DMS53 treated with DMSO at 0.1 percent for 48 hours (cell line): ENCODE measurements around the gene EXOC4.
A peak's percentile ranks its signal among the peaks of the same experiment; 100 is the strongest.

ENCODE experiments used
- DNase-seq: peaks from one replicate; lab custom pipeline; 2025; ENCODE audit not compliant: unreplicated experiment; lab: John Stamatoyannopoulos, UW

Gene EXOC4

DNA sequence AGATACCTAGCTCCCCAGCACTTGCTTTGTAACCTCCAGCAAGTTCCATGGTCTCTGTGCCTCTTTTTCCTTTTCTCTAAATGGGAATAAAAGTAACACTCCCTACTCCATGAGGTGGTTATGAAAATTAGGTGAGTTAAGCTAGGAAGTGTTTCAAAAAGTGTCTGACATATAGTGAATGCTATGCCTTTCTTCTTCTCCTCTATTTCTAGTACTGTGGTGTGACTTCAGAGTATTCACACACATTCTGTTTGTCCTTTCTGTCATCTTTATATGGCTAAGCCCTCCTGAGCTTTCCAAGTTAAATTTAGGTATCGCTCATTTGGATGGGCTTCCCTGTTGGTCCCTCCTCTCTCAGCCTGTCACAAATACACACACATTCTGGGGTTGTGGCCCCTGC is 229.7 kb downstream of the EXOC4 start:
- no peak for DNase-seq

DNA sequence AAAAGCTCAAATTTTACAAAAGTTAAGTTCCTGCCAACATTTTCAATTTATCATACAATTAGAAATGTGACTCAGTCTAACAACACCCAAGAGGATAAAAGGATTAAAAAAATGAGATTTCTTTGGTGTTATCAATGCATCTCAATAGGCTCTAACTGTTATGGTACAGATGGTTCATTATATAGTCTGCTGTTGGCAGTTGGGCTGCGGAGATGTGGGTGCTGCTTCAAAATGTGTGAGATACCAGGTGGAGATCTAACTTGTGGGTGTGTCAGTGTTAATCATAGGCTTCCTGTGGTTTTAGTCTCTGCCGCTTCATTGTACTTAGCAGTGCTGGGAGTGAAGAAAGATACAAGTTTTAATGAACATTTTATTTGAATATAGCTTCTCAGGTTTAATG is 231.2 kb downstream of the EXOC4 start:
- no peak for DNase-seq

DNA sequence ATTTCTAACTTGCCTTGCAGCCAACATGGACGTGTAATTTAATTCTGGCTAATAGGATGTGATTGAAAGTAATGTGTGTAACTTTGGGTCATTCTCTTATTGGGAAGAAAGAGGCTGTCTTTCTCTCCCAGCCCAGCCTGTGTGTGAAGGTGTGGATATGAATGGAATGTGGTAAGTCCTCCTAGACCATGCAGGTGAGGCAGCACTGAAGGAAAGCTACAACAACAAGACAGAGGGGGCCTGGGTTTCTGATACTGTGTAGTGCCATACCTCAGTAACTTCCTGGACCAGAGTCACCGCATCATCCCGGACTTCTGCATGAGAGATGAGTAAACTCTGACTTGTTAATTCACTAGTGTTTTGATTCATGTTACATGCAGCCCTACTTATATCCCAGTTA is 237.0 kb downstream of the EXOC4 start:
- DNase-seq, result no peak

DNA sequence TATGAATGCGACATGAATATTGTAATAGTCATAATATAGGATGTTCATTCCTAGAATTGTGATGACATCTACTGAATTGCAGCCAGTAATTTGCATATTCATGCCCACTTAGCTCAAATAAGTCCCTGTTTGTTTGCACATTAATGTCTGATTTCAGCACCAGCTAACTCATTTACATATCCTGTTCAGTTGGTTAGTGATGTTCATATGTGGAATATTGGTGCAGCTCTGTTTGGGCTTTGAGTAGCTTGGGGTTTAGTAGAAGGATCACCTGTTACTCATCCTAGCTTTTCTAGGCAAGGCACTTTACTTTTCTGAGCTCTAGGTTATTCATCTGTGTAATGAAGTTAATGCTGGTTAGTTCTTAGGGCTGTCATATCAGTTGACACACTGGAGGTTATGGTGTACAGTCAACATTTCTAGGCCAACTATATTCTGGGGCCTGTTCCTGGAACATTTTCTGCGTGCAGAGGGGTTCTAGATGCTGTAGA is 238.4 kb downstream of the EXOC4 start:
- DNase-seq, result no peak

DNA sequence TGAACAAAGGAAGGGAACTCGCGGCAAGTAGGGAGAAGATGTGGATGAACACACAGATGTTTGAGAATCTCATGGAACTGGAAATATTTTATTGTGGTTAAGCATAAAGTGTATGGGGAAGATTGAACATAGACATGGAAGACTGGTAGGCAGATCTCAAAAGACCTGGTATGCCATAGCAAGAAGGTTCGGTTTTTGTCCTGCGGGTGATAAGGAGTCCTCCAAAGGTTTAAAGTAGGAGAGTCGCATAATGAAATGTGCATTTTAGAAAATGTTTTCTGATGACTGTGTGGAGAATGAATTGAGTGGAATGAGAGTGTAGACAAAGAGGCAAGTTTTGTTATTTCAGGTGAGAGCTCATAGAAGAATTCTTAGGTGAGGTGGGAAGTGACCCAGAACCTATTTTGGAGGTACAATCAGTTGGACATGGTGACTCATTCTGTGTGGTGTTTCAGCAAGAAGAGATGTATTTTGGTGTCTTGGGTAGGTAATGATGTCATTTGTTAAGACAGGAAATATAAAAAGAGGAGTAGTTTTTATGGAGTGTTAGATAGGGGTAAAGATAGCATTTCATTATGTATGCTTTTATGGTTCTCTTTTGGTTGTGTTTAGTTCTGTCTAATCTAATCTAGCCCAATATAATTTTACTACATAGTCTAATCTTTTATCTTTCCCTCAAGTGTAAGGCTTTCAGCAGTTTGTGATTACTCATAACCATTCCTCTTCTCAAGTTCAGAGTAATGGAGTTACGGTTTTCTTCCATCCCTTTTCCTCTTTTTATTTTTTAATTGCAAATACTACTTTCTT is 239.2 kb downstream of the EXOC4 start:
- DNase-seq, result no peak

DNA sequence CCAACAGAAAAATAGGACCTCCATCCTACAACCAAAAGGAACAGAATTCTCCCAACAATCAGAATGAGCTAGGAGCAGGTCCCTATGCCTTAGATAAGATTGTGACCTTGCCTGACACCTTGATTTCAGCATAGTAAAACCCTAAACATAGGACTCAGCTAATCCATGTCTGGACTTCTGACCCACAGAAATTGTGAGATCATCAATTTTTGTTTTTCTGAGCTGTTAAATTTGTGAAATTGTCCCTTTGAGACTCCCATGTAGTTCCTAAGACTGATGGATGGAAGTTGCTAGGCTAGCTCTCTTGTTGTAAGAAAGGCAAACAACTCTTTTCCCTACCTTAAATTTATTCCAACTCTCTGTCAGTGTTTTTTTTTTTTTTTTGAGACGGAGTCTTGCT is 244.2 kb downstream of the EXOC4 start:
- DNase-seq, result no peak

DNA sequence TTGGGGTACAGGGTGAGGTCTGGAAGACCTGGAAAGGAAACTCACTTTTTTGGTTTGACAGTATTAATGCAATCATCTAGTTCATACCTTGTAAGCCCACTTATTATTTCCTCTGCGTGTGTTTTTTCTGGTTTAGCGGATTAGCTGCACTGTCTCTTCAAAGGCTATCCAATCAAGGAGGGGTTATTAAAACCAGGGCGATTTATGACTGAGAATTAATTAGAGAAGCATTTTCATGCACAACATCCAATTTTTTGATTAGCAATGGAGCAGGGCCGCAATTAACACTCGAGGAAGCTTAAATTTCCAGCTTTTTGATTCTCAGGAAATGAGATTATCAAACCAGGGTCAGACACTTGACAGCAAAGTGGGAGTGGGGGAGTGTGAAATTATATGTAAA is 248.9 kb downstream of the EXOC4 start:
- no peak for DNase-seq

DNA sequence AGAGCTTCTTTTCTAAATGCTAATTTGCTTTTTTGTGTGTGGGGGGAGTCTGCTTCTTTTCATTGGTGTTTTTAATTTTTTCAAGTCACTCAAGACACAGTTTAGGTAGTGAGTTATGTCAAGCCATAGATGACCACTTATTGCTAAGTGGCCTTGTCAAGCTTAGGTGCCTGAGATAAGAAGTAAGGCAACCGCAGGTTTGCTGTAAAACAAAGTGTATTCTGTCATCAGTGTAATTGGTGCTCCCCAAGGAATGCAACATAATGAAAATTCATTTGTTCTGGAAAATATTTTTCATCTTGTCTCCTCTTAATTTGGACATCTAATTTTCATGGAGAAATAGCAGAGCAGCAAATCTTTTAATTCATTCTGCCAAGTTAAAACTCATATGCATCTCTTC is 249.6 kb downstream of the EXOC4 start:
- DNase-seq, result no peak

DNA sequence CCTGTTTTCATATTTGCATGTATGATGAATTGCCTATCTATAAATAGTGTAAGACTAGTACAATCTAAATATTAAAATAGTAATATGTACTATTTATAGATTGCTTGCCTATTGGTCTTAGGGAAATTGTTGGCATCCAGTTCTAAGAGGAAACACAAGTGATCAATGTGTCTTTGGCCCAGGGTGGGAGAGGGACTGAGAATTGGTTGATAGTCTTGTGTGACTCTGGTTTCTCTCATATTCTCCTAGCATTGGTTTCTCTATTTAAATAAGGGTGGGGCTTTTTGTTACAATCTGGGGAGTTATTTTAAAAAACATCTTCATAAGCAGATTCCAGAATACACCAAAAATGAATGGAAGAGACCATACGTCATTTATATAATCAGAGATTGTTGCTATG is 250.1 kb downstream of the EXOC4 start:
- DNase-seq, result no peak

DNA sequence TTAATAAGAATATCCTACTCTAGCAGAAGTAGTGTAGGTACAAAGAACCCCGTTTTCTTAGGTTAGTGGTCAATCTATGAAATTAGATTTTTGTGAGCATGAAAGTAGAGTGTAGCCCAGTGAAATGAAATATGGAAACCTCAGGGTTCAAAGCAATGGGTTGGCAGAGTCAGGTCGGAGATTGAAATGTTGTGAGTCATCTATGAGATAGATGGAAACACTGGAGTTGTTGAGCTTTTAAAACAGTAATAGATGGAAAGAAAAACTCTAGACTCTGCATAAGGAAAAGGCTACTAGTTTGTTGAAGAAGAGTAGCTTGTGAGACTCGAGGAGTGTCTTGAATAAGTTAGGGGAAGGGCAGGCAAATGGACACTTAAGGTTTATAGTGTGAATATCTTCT is 251.9 kb downstream of the EXOC4 start:
- no peak for DNase-seq

DNA sequence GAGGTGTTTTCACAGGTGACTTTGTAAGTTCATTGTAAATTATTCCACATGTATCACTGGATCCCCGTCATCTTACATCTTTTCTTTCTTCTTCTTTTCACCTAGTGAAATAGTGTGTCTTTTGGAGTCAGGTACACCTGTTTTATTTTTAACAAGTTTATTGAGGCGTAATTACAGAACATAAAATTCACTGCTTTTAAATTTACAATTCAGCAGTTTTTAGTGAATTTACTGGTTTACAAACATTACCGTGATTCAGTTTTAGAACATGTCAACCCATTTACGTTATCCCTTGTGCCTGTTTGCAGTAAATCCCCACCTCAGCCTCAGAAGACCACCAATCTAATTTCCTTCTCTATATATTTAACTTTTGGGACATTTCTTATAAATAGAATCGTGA is 256.9 kb downstream of the EXOC4 start:
- DNase-seq, result no peak

DNA sequence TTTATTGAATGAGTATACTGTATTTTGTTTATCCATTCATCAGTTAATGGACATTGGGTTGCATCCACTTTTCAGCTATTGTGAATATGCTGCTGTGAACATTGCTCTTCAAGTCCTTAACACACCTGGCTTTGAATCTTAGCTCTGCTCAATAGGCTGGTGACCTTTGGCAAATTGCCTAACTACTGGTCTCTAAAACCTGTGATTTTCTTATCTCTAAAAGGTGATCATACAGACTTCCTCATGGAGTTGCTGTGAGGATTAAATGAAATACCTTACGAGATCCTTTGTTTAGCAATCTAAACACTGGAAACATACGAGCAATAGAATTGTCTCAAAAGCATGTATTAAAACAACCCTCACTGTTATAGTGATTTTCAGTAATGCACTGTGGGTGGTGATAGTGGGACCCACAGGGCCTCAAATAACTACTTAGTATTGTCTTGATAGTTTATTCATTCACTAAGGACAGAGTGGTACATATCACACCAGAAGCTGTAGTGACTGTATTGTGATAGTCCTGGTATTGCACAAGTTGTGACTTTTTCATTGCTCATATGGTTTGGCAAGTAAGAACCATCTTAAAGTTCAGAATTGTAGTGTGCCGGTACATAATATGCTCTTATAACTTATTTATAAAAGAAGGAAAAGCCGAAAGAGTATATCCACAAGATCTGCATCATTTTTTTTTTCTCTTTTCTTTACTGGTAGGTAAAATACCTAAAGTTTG is 257.6 kb downstream of the EXOC4 start:
- no peak for DNase-seq

DNA sequence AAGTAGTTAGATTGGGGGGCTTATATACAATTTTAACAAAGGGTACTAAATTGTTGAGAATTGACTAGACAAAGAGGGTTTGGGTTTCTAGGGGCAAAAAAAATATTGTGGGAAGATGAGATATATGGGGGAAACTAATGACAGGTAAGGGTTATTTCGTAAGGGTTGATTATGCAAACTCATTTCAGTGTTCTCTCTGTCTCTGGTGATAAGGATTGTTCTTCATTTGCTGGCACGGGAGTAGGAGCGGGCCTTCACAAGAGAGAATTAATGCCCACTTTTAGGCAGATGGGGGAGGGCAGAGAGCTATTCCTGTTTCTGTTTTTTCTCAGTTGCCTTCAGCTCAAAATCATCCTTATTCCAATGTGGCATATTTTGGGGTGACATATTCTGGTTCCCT is 258.4 kb downstream of the EXOC4 start:
- DNase-seq, result no peak

DNA sequence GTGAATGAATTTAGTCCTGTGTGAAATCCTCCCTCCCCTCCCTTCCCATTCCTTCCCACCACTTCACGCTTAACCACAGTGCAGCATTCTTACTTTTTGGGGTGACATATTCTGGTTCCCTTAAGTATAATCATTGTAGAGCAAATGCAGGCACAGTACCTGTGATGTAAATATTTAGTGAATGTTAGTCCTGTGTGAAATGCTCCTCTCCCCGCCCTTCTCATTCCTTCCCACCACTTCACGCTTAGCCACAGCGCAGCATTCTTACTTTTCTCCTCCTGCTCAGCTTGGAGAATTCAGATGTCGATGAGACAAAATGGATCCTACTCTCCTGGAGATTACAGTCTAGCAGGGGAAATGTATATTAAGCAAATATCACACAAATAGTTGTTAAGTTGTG is 258.8 kb downstream of the EXOC4 start:
- DNase-seq, result no peak

DNA sequence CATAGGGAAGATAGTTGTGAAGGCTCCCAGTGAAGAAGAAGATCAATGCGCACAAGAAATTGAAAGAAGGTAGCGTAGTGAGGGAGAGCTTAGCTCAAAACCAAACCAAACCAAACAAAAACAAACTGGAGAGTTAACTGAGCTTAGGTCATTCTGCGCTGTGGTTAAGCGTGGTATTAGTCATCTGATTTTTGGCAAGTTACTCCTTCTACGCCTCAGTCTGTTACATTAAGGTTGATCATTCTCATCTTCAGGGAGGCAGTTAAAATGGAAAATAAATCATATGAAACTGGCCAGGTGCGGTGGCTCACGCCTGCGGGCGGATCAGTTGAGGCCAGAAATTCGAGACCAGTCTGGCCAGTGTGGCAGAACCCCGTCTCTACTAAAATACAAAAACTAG is 259.7 kb downstream of the EXOC4 start:
- no peak for DNase-seq

DNA sequence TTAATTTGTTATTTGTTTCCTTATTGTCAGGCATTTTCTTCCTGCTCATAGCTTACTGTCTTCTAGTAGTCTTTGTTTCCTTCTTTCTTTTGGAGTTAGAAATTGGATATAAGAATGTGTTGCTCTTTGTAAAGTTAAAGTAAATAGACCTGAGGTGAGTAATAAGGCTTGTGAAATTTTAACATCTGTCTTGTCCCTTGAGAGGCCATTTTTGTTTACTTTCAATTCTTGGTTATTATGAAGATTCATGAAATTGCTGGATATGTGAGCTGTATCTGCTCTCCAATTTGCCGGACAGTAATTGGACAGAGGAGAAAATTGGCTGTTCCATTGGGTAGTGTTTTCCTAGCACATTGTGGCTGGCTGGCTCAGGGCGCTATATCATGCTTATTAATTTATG is 260.7 kb downstream of the EXOC4 start:
- DNase-seq, result no peak

DNA sequence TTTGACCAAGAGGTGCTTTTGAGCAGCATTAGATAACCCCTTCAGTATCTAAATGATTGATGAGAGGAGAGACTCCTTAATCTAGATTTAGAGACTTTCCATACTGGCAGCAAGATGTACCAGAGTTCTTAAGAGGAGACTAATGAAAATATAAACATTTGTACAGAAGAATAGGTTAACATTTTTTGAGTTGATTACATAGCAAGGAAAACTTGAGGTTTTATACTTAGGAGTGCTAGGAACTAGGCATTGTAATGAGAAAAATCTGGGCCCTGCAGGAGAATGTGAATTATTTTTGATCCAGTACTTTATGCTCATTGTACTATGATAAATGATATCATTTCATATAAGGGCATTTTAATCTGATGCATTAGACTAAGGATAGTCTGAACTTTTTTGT is 261.7 kb downstream of the EXOC4 start:
- no peak for DNase-seq

DNA sequence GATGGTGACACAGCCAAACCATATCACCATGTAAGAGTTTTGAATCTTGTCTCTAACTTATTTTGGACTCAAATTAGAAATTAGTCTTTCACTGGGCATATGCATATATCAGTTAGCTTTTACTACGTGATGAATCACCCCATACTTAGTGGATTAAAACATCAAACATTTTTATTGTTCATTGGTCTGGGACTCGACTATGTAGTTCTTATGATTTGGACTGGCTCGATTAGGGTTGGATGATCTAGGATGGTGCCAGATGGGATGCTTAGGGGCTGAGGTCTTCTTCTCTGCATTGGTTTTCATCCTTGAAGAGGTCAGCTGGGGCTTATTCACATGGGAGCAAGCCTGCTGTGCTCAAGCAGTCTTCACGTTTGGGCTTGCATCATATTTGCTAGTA is 264.9 kb downstream of the EXOC4 start:
- no peak for DNase-seq

DNA sequence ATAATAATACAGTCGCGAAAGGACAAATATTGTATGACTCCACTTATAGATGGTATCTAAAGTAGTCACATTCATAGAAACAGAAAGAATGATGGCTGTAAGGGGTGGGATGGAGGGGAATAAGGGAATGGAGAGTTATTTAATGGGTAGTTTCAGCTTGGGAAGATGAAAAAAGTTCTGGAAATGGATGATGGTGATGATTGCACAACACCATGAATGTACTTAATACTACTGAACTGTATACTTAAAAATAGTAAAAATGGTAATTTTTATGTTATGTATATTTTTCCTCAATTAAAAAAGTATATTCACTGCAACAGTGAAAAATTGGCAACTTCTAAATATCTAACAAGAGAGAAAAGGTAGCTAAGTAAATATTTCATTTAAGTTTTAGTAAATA is 265.8 kb downstream of the EXOC4 start:
- no peak for DNase-seq

DNA sequence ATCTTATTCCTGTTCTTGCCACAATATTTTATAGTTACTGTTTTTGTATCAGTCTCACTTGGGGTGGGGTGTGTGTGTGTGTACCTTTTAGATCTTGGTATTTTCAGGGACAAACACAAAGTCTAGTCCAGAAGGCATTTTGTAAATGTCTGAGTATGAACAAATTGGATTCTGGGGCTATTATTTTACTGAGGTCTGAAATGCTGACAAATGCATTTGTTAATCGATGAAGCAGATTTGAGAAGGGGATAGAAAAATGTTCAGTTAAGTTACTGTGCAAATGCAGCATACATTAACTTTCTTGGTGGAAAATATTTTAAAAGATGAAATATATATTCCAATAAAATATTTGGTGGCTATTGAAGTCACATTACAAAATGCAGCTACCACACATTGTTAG is 267.4 kb downstream of the EXOC4 start:
- DNase-seq, result no peak

DNA sequence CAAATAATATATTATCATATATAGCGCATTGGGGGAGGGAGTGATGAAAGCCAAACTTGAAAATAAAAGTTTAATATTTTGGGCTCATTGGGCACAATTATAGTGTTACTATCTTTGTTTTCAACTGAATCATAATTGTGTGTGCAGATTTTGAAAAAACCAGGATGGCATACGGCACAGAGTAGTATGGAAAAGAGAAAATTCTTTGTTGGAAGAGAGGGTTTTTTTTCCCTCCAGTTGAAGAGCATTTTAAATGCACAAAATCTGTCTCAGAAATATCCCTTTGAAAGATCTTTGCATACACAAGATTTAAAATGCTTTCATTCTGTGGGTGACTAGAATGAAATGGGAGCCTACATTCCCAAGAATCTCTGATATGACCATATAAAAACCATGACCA is 269.6 kb downstream of the EXOC4 start:
- no peak for DNase-seq

DNA sequence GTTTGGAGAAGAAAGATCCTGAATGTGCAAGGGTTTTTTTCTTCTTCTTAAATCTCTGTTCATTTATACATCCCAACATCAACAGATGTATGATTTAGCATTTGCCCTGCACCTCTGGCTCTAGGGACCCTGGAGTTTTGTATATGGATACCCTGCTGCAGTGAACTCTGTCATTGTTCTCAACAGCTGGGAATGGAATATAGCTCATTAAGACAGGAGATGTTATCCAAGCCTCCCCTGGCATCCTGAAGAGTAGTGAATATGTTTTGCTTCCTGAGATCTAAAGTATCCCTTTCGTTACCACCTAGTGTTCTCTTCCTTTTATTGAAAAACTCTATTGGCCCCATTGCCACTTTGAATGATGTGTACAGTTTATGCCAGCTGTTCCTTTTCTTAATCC is 275.9 kb downstream of the EXOC4 start:
- DNase-seq, result no peak

DNA sequence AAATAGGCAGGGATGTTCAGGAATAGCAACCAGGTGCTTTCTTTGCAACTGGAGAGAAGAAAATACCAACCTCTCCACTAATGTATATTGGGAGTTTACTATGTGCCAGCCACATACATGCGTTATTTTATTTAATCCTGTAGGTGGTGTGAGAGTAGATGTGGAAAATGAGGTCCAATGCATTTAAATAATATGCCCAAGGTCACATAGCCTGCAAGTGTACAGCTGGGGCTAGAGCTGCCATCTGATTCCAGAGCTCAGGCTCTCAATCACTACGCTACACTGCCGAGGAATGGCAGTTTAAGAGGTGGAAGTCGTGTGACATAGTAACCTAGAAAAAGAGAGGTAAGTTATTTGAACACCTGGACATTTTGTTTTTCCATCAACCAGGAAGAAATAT is 277.0 kb downstream of the EXOC4 start:
- peak; percentile 96 for DNase-seq
